LNCAP (cell line): ENCODE measurements around the gene PDE4D.
A peak's percentile ranks its signal among the peaks of the same experiment; 100 is the strongest.

Experiments used
- CTCF ChIP-seq: fragments of 450-650 bp; IDR thresholded peaks from 2 replicates; pipeline ENCODE4 v1.5.1; 2017; ENCODE audit warnings: mild to moderate bottlenecking

PDE4D gene

GRCh38 chr5:59814537-59814872 lies 79.0 kb downstream of the PDE4D start:
- no peak for TF ChIP-seq CTCF

GRCh38 chr5:59813761-59814536 lies 79.6 kb downstream of the PDE4D start:
- peak; percentile 77 for TF ChIP-seq CTCF

GRCh38 chr5:59810041-59810440 lies 83.5 kb downstream of the PDE4D start:
- peak; percentile 96 for TF ChIP-seq CTCF

GRCh38 chr5:59807806-59808205 lies 85.7 kb downstream of the PDE4D start:
- TF ChIP-seq CTCF, result no peak

GRCh38 chr5:59800347-59800893 lies 93.1 kb downstream of the PDE4D start:
- TF ChIP-seq CTCF, result no peak

- peak; percentile 72 for TF ChIP-seq CTCF
Observed at GRCh38 chr5:59799668-59800346, 93.7 kb downstream of the PDE4D start.

- TF ChIP-seq CTCF, result no peak
Observed at GRCh38 chr5:59798862-59799667, 94.5 kb downstream of the PDE4D start.
